Measurements from ENCODE around the gene DIRAS2. TPM values are rescaled to one million over a fixed set of nuclear protein-coding genes. Genes with fewer than 3 reads are reported as not detected.

The DIRAS2 gene, protein sequence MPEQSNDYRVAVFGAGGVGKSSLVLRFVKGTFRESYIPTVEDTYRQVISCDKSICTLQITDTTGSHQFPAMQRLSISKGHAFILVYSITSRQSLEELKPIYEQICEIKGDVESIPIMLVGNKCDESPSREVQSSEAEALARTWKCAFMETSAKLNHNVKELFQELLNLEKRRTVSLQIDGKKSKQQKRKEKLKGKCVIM
- total RNA-seq (2021; fragmentation: NEBNext Ultra II Directional; extraction: Animal tissue kit (Norgen Biotek cat#: 25700)) = not detected
- long read RNA-seq = 0 reads

DNA sequence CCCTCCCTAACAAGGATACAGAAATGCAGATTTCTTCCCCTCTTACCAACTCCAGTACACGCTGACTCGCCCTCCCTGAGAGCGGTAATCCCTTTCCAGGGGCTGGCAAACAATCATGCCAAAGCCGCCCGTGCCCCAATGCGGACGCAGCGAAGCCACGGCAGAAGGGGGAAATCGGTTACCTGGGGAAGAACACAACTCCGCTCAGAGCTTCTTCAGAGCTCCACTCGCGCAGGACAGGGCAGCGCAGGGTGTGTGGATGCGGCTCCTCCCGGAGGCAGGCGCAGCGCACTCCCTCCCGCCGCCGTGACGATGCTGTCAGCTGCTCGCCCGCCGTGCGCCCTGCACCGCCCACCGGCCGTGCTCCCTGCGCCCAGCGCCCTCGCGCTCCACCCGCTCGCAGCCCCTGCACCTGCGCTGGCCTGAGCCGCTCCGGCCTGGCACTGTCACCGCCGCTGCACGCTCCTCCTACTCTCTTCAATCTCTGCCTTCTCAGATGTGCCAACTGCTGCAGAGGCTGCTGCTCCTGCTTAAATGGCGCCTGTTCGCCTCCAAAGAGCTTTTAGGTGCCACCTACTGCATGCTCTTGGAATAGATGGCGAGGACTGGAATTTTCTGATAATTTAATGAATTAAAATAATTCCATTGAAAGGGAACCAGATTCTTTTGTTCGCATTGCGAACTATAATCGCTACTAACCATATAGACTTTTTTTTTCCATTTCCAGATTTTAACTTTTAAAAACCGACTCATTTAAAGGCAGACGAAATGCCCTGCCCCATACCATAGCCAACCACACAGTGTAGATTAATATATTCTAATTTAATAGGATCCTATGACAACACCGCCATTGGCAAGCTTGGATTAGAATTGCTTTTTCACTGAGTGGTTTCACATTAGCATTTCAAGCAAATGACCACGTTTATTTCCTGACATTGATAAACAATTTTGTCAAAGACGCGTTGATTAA, at the start of gene DIRAS2:
Gene DIRAS2 (minus strand): TSS at position 255 of the 970 bp plus-strand sequence. CDS start 28,997 bp downstream, outside the sequence.
- H3K4me1 Mint-ChIP-seq (ENCODE audit: low read depth) = no peaks in the 10 kb centered on the region
- DNase-seq = peak; percentile 11
- no peaks in the 10 kb centered on the region for H3K36me3 Mint-ChIP-seq (ENCODE audit: low read depth)
- no peak within 1 kb of the TSS for H3K27ac Mint-ChIP-seq
- H3K27me3 Mint-ChIP-seq (ENCODE audit: insufficient read depth) = peaks cover 1% of the 10 kb centered on the region
- TF ChIP-seq, protein P1, sequence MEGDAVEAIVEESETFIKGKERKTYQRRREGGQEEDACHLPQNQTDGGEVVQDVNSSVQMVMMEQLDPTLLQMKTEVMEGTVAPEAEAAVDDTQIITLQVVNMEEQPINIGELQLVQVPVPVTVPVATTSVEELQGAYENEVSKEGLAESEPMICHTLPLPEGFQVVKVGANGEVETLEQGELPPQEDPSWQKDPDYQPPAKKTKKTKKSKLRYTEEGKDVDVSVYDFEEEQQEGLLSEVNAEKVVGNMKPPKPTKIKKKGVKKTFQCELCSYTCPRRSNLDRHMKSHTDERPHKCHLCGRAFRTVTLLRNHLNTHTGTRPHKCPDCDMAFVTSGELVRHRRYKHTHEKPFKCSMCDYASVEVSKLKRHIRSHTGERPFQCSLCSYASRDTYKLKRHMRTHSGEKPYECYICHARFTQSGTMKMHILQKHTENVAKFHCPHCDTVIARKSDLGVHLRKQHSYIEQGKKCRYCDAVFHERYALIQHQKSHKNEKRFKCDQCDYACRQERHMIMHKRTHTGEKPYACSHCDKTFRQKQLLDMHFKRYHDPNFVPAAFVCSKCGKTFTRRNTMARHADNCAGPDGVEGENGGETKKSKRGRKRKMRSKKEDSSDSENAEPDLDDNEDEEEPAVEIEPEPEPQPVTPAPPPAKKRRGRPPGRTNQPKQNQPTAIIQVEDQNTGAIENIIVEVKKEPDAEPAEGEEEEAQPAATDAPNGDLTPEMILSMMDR (IDR thresholded peaks at IDR 0.05) = peak; percentile 44
- peak within 1 kb of the TSS; percentile 81 for H3K4me3 Mint-ChIP-seq
- peaks cover 4% of the 10 kb centered on the region for H3K9me3 Mint-ChIP-seq

DNA sequence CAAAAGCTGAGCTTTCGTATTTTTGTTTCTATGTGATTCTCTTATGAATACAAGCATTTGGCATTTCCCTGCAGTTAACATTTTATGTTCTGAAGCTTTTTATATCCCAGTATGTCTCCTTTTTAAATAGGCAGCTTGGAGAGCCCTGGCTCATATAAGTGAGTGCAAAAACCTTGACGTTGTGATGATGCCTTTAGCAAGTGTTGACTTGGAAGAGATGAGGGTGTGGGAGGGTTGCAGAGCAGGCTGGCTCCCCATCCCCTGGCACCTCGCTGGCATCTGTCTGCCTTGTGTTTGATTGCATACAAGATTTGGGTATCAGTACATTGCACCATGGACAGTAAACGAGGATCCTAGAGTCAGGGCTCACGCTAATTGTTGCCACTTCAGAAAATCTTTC, 42.1 kb upstream of the DIRAS2 start:
- no peaks in the 10 kb centered on the region for H3K36me3 Mint-ChIP-seq (ENCODE audit: low read depth)

DNA sequence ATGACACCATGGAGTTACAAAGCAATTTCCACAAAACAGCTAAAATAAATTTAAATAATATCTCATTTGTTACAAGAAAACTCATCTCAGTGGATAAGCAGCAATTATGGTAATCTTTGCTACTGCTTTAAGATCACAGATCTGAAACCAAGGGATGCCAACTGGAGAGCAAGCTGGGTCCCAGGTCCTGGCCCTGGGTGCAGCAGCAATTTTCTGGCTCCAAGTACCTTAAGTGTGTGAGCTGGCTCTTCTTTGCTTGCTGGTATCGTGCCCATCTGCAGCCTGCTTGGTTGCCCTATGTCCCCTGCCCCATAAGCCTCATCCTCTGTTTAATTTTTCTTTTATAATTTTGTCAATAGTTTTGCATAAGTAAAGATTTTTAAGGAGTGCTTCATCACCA, 41.5 kb upstream of the DIRAS2 start:
- TF ChIP-seq, protein P1 (IDR thresholded peaks at IDR 0.05) = no peak
- no peak overlapping the region for H3K27ac Mint-ChIP-seq
- peaks cover 19% of the 10 kb centered on the region for H3K9me3 Mint-ChIP-seq
- H3K4me1 Mint-ChIP-seq (ENCODE audit: low read depth) = no peaks in the 10 kb centered on the region
- no peak for DNase-seq
- no peak overlapping the region for H3K4me3 Mint-ChIP-seq
- no peaks in the 10 kb centered on the region; the same call in 1 of the 2 replicates for H3K27me3 Mint-ChIP-seq (ENCODE audit: insufficient read depth)
- H3K36me3 Mint-ChIP-seq (ENCODE audit: low read depth) = no peaks in the 10 kb centered on the region

More for the DNA sequence above, 42.1 kb upstream of the DIRAS2 start:
- Mint-ChIP-seq H3K4me3 (no peak overlapping the region), H3K27ac (no peak overlapping the region), H3K9me3 (peaks cover 22% of the 10 kb centered on the region), H3K4me1 (ENCODE audit: low read depth) (no peaks in the 10 kb centered on the region), H3K27me3 (ENCODE audit: insufficient read depth) (no peaks in the 10 kb centered on the region; the same call in 1 of the 2 replicates)
- DNase-seq = no peak
- TF ChIP-seq, protein P1 (IDR thresholded peaks at IDR 0.05) = no peak

GRCh38 chr9:90680534-90680933, 37.9 kb upstream of the DIRAS2 start:
- Mint-ChIP-seq H3K36me3 (ENCODE audit: low read depth) (no peaks in the 10 kb centered on the region), H3K27ac (no peak overlapping the region), H3K9me3 (no peaks in the 10 kb centered on the region; the same call in none of the 2 replicates), H3K27me3 (ENCODE audit: insufficient read depth) (no peaks in the 10 kb centered on the region), H3K4me3 (no peak overlapping the region), H3K4me1 (ENCODE audit: low read depth) (no peaks in the 10 kb centered on the region)
- DNase-seq = no peak
- TF ChIP-seq, protein P1 (IDR thresholded peaks at IDR 0.05) = no peak

- no peak overlapping the region for H3K4me3 Mint-ChIP-seq
These were observed 22.4 kb upstream of the DIRAS2 start for GRCh38 chr9:90665072-90665471.

More at GRCh38 chr9:90665072-90665471, 22.4 kb upstream of the DIRAS2 start:
- no peaks in the 10 kb centered on the region for H3K27me3 Mint-ChIP-seq (ENCODE audit: insufficient read depth)
- H3K9me3 Mint-ChIP-seq = peaks cover 48% of the 10 kb centered on the region
- TF ChIP-seq, protein P1 (IDR thresholded peaks at IDR 0.05) = no peak
- H3K36me3 Mint-ChIP-seq (ENCODE audit: low read depth) = no peaks in the 10 kb centered on the region
- no peaks in the 10 kb centered on the region for H3K4me1 Mint-ChIP-seq (ENCODE audit: low read depth)
- no peak for DNase-seq
- no peak overlapping the region for H3K27ac Mint-ChIP-seq

All from HFFc6 (cell line).